PC-3 (cell line): ENCODE measurements around the gene SLC1A3.

Experiments
- CTCF ChIP-seq: fragments of 300-600 bp; sonication (generic); conservative IDR thresholded peaks from 2 replicates; pipeline ENCODE4 v1.5.1; 2017; ENCODE audit warnings: antibody characterized with exemption, low read depth, mild to moderate bottlenecking, low read length
- EZH2 ChIP-seq: fragments of 300-600 bp; sonication (generic); IDR thresholded peaks from one replicate; pipeline ENCODE4 v1.6.1; 2017; ENCODE audit warnings: antibody characterized with exemption, mild to moderate bottlenecking, low read length; ENCODE audit not compliant: unreplicated experiment
- EZH2phosphoT487 ChIP-seq: fragments of 300-600 bp; sonication (generic); IDR thresholded peaks from 2 replicates; pipeline ENCODE4 v1.6.1; 2018; ENCODE audit warnings: mild to moderate bottlenecking, antibody characterized with exemption, low read length, borderline replicate concordance

- TF ChIP-seq EZH2 (no peak), CTCF (no peak), EZH2phosphoT487 (no peak)
Observed at GRCh38 chr5:36726317-36726716, 119.9 kb downstream of the SLC1A3 start.
